NCI-H524 treated with DMSO at 0.1 percent for 48 hours (cell line): ENCODE measurements around the gene DENND2A.
"Not testable (repeated sequence)": the region's sequence is repeated elsewhere in the genome, so short reads cannot be mapped to it uniquely, and the experiment has no call there.

Experiments used
- DNase-seq: peaks from one replicate; lab custom pipeline; 2025; lab: John Stamatoyannopoulos, UW

Gene DENND2A

GRCh38 chr7:140673774-140674155, 33.2 kb upstream of the DENND2A start:
- DNase-seq, result no peak

GRCh38 chr7:140673063-140673773, 32.6 kb upstream of the DENND2A start:
- DNase-seq, result no peak

- no peak for DNase-seq
These were observed 31.9 kb upstream of the DENND2A start, which contains the start of gene ADCK2 for GRCh38 chr7:140672382-140673062. TSS of gene ADCK2 (plus strand) at chr7:140672945. CDS start at chr7:140673331, 386 bp downstream.

- no peak for DNase-seq
These were observed 31.4 kb upstream of the DENND2A start for GRCh38 chr7:140671966-140672365.

- no peak for DNase-seq
These were observed 29.8 kb upstream of the DENND2A start for GRCh38 chr7:140670343-140670935.

GRCh38 chr7:140669862-140670261, 29.2 kb upstream of the DENND2A start:
- not testable (repeated sequence) for DNase-seq

- no peak for DNase-seq
These were observed 28.7 kb upstream of the DENND2A start for GRCh38 chr7:140669352-140669751.

GRCh38 chr7:140668641-140669040, 28.0 kb upstream of the DENND2A start:
- DNase-seq, result no peak

GRCh38 chr7:140667476-140667875, 26.9 kb upstream of the DENND2A start:
- no peak for DNase-seq

- DNase-seq, result not testable (repeated sequence)
These were observed 22.3 kb upstream of the DENND2A start for GRCh38 chr7:140662938-140663337.

GRCh38 chr7:140661124-140661523, 20.5 kb upstream of the DENND2A start:
- no peak for DNase-seq

- no peak for DNase-seq
These were observed 19.2 kb upstream of the DENND2A start for GRCh38 chr7:140659856-140660255.

GRCh38 chr7:140657891-140658290, 17.3 kb upstream of the DENND2A start:
- DNase-seq, result no peak

- DNase-seq, result no peak
These were observed 16.2 kb upstream of the DENND2A start for GRCh38 chr7:140656548-140657515.

- DNase-seq, result no peak
These were observed 15.1 kb upstream of the DENND2A start for GRCh38 chr7:140655511-140656408.

- no peak for DNase-seq
These were observed 14.0 kb upstream of the DENND2A start for GRCh38 chr7:140654661-140655060.

- DNase-seq, result no peak
These were observed 13.4 kb upstream of the DENND2A start for GRCh38 chr7:140654109-140654387.

- DNase-seq, result peak; percentile 70
These were observed 12.9 kb upstream of the DENND2A start for GRCh38 chr7:140653319-140654108.

- no peak for DNase-seq
These were observed 9.8 kb upstream of the DENND2A start for GRCh38 chr7:140650367-140650766.

GRCh38 chr7:140649556-140650205, 9.1 kb upstream of the DENND2A start:
- no peak for DNase-seq
